ENCODE results near the gene MSRB2.

The MSRB2 gene

DNA sequence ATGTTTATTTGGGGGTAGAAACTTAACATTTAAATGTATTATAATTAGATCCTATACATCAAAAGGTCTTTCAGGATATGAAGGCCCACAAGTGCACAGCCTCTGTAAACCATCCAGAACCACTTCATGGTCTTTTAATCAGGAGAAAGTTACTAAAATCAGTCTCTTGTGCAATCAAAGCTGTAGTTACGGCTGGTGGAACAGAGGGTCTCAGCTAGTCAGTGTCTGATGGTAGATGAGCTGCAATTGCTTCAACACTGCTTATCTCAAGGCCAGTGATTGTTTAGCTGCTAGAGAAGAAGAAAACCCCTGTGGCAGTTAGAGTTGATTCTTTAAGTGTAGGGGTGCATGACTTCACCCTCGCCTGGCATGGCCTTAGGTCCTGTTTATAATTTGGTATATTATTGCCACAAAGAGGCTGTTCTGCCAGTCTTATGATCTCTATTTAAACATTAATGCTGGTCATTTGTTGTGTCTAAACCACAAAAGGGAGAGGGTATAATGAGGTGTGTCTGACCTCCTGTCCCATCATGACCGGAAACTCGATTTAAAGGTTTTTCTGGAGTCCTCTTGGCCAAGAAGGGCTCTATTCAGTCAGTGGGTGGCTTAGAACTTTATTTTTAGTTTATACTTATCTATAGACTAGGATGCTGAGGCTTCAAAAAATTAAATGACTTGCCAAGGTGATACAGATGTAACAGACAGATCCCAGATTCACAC, 21.3 kb downstream of the MSRB2 start:
- TF ChIP-seq, protein P1, sequence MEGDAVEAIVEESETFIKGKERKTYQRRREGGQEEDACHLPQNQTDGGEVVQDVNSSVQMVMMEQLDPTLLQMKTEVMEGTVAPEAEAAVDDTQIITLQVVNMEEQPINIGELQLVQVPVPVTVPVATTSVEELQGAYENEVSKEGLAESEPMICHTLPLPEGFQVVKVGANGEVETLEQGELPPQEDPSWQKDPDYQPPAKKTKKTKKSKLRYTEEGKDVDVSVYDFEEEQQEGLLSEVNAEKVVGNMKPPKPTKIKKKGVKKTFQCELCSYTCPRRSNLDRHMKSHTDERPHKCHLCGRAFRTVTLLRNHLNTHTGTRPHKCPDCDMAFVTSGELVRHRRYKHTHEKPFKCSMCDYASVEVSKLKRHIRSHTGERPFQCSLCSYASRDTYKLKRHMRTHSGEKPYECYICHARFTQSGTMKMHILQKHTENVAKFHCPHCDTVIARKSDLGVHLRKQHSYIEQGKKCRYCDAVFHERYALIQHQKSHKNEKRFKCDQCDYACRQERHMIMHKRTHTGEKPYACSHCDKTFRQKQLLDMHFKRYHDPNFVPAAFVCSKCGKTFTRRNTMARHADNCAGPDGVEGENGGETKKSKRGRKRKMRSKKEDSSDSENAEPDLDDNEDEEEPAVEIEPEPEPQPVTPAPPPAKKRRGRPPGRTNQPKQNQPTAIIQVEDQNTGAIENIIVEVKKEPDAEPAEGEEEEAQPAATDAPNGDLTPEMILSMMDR (IDR thresholded peaks at IDR 0.05; ENCODE audit: borderline replicate concordance, insufficient read depth, low read depth, low read length): no peak
- H3K4me3 ChIP-seq (ENCODE audit: low read depth, low read length): no peak overlapping the region

DNA sequence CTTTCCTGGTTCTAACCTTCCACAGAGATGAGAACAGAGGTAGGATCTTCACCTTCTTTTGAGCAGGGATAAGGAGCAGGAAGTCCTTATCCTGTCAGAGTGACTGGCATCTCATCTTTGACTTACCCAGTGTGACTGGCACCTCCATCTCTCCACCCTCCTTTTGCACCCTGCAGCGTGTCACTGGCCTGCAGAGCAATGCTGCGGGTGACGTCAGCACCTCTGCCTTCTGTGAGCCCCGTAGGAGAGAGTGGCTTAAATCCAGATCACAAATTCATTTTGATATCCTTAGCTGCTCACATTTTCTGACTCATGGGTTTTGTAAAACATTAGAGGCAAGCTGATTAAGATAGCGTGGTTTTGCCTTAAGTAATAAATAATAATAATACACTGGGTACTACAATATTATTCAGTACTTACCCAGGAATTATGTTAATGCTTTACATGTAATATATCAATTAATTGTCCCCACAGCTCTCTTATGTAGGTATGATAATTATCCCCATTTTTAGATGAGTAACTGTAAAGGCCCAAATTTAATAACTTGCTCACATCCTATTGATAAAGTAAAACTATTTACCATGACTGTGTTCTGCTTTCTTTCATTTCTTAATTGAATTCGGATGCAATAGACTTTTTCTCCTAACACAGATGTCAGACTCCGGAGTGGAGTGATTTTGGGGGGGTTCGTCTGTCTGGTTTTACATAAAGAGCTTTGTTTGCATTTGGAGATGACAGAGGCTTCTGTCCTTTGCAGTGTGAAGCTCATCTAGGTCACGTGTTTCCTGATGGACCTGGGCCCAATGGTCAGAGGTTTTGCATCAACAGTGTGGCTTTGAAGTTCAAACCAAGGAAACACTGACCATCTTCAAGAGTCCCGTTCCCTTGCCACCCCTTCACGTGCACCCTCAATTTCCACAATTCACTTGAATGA, 24.9 kb downstream of the MSRB2 start:
- TF ChIP-seq, protein P1 (IDR thresholded peaks at IDR 0.05; ENCODE audit: borderline replicate concordance, insufficient read depth, low read depth, low read length): no peak
- no peak overlapping the region for H3K4me3 ChIP-seq (ENCODE audit: low read depth, low read length)

DNA sequence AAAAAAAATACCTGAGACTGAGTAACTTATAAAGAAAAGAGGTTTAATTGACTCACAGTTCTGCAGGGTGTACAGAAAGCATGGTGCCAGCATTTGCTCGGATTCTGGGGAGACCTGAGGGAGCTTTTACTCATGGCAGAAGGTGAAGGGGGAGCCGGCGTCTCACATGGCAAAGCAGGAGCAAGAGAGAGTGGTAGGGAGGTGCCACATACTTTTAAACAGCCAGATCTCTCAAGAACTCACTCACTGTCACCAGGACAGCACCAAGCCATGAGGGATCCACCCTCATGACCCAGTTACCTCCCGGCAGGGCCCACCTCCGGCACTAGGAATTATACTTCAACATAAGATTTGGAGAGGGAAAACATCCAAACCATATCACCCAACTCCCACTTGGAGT, 25.8 kb downstream of the MSRB2 start:
- TF ChIP-seq, protein P1 (IDR thresholded peaks at IDR 0.05; ENCODE audit: borderline replicate concordance, insufficient read depth, low read depth, low read length): no peak

DNA sequence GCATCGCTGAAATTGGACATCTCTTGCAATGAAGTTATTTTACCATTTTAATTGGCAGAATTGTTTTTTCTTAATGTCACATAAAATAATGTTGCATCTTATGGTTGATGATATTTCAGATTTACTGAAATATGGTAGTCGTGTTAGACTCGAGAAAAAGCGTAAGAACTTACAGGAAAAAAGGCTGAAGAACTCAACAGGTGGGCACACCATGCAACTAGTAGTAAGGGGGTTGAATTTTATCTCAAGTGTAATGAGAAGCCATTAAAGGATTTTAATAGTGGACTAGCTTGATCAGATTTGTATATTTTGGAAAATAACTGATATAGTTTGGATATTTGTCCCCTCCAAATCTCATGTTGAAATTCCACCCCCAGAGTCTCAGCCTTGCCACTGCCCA, 41.1 kb downstream of the MSRB2 start:
- H3K4me3 ChIP-seq (ENCODE audit: low read depth, low read length): no peak overlapping the region
- TF ChIP-seq, protein P1 (IDR thresholded peaks at IDR 0.05; ENCODE audit: borderline replicate concordance, insufficient read depth, low read depth, low read length): no peak

More for the DNA sequence above, 25.8 kb downstream of the MSRB2 start:
- no peak overlapping the region for H3K4me3 ChIP-seq (ENCODE audit: low read depth, low read length)

DNA sequence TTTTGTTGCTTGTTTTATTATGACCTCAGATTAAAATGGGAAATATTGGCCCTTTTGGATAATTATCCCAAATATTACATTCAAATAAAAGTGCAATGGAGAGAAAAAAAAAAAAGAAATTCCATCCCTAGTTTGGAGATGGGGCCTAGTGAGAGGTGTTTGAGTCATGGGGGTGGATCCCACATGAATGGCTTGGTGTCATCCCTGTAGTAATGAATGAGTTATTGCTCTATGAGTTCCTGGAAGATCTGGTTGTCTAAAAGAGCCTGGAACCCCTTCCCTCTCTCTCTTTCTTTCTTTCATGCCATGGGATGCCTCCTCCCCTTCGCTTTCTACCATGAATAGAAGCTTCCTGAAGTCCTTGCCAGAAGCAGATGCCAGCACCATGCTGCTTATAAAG, 44.3 kb downstream of the MSRB2 start:
- no peak overlapping the region for H3K4me3 ChIP-seq (ENCODE audit: low read depth, low read length)
- TF ChIP-seq, protein P1 (IDR thresholded peaks at IDR 0.05; ENCODE audit: borderline replicate concordance, insufficient read depth, low read depth, low read length): no peak

DNA sequence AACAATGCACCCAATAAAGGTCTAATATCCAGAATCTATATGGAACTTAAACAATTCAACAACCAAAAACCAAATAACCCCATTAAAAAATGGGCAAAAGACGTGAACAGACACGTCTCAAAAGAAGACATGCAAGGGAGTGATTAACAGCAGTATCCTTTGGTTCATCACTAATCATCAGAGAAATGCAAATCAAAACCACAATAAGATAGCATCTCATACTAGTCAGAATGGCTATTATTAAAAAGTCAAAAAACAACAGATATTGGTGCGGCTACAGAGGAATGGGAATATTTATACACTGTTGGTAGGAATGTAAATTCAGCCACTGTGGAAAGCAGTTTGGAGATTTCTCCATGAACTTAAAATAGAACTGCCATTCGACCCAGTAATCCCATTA, 46.6 kb downstream of the MSRB2 start:
- no peak overlapping the region for H3K4me3 ChIP-seq (ENCODE audit: low read depth, low read length)
- TF ChIP-seq, protein P1 (IDR thresholded peaks at IDR 0.05; ENCODE audit: borderline replicate concordance, insufficient read depth, low read depth, low read length): no peak

Data from GM12875 (cell line).